K562 (cell line): ENCODE results near the gene SLC38A10. TPM values are rescaled to one million over a fixed set of nuclear protein-coding genes. Genes with fewer than 3 reads are reported as not detected.

Experiments used
- ARHGAP35 ChIP-seq: fragments of 450-650 bp; IDR thresholded peaks from 2 replicates; pipeline ENCODE4 v1.6.1; 2018; ENCODE audit not compliant: partially characterized antibody
- ARID3A ChIP-seq: IDR thresholded peaks from 2 replicates; pipeline ENCODE4 v1.6.1; 2012; ENCODE audit warnings: low read depth, low read length, improper control_type of control experiment, borderline replicate concordance
- ASH1L ChIP-seq: fragments of 450-650 bp; IDR thresholded peaks from 2 replicates; pipeline ENCODE4 v1.6.1; 2018; ENCODE audit warnings: borderline replicate concordance, mild to moderate bottlenecking, low read depth; ENCODE audit not compliant: partially characterized antibody
- ATF7 ChIP-seq: fragments of 450-650 bp; IDR thresholded peaks from 2 replicates; pipeline ENCODE4 v1.7.1; 2014; ENCODE audit warnings: mild to moderate bottlenecking, moderate library complexity
- CBFB ChIP-seq: sonication (generic); formaldehyde crosslinking; IDR thresholded peaks from 2 replicates; pipeline ENCODE4 v1.4.0; 2020; ENCODE audit warnings: mild to moderate bottlenecking, missing genetic modification reagents
- CLOCK ChIP-seq: fragments of 250-450 bp; sonication (Bioruptor Pico); IDR thresholded peaks from 2 replicates; pipeline ENCODE4 v1.4.0; 2020; ENCODE audit warnings: mild to moderate bottlenecking, moderate library complexity, borderline replicate concordance
- CTBP1 ChIP-seq: fragments of 450-650 bp; IDR thresholded peaks from 2 replicates; pipeline ENCODE4 v1.6.1; 2016; ENCODE audit warnings: borderline replicate concordance
- E2F8 ChIP-seq: fragments of 450-650 bp; IDR thresholded peaks from 2 replicates; pipeline ENCODE4 v1.7.1; 2018; ENCODE audit warnings: mild to moderate bottlenecking, low read depth; ENCODE audit not compliant: partially characterized antibody
- FOXA1 ChIP-seq: fragments of 450-650 bp; IDR thresholded peaks from 2 replicates; pipeline ENCODE4 v1.6.1; 2016; ENCODE audit warnings: mild to moderate bottlenecking, borderline replicate concordance
- HMGN3 ChIP-seq: IDR thresholded peaks from 2 replicates; pipeline ENCODE4 v1.6.1; 2011; ENCODE audit warnings: borderline replicate concordance, low read depth, mild to moderate bottlenecking, mixed read lengths, low read length; ENCODE audit not compliant: insufficient read length; ENCODE audit errors: extremely low read depth
- KDM2B ChIP-seq: fragments of 250-450 bp; sonication (Bioruptor Pico); IDR thresholded peaks from 2 replicates; pipeline ENCODE4 v1.8.0; 2021; ENCODE audit warnings: mild to moderate bottlenecking, moderate library complexity
- NFXL1 ChIP-seq: fragments of 450-650 bp; formaldehyde crosslinking; IDR thresholded peaks from 2 replicates; pipeline ENCODE4 v1.4.0; 2021; ENCODE audit warnings: mild to moderate bottlenecking
- NUFIP1 ChIP-seq: fragments of 450-650 bp; IDR thresholded peaks from 2 replicates; pipeline ENCODE4 v1.6.1; 2018; ENCODE audit not compliant: partially characterized antibody
- POLR2H ChIP-seq: IDR thresholded peaks from 2 replicates; pipeline ENCODE4 v1.6.1; 2016; ENCODE audit warnings: missing genetic modification characterization, low read depth, mild to moderate bottlenecking, control low read depth, missing compliant biosample characterization, moderate library complexity
- TBL1XR1 ChIP-seq, 2 experiments: IDR thresholded peaks; 2 replicates each; pipeline ENCODE4 v1.6.1; 2012; ENCODE audit warnings: improper control_type of control experiment in 2 of 2, low read length in 2 of 2, mild to moderate bottlenecking in 1 of 2
- WHSC1 ChIP-seq: IDR thresholded peaks from one replicate; pipeline ENCODE4 v1.6.1; 2012; ENCODE audit warnings: low read length, control low read depth, inconsistent platforms
- ZBTB12 ChIP-seq: fragments of 250-450 bp; sonication (Bioruptor Pico); IDR thresholded peaks from 2 replicates; pipeline ENCODE4 v1.4.0; 2020
- ZNF217 ChIP-seq: sonication (generic); formaldehyde crosslinking; IDR thresholded peaks from 2 replicates; pipeline ENCODE4 v1.8.0; 2022; ENCODE audit warnings: mild to moderate bottlenecking, missing genetic modification reagents
- ZNF274 ChIP-seq: IDR thresholded peaks from 2 replicates; pipeline ENCODE4 v1.6.1; 2011; ENCODE audit warnings: low read depth, mild to moderate bottlenecking, low read length, moderate library complexity, borderline replicate concordance
- ZNF778 ChIP-seq: fragments of 450-650 bp; formaldehyde crosslinking; IDR thresholded peaks from 2 replicates; pipeline ENCODE4 v1.4.0; 2020; ENCODE audit warnings: mild to moderate bottlenecking, moderate library complexity
- polyA plus RNA-seq, 8 experiments: library from polyadenylated mRNA; depleted of rRNA in 4 of 8; stranded (reverse) in 5 of 8; unstranded in 3 of 8; fragments of >200 nt; fragmentation: Nextera tagmentation in 2 of 8; fragmentation: Illumina TruSeq in 1 of 8; extraction: Ambion mirVana in 2 of 8; extraction: Trizol in 1 of 8; gene quantifications; 2 replicates each; pipeline versions ENCODE4 v1.2.1 to v1.2.3, GENCODE V29; 2011 to 2014; ENCODE audit warnings: inconsistent platforms in 1 of 8, missing spikeins in 1 of 8
- total RNA-seq, 7 experiments: library from RNA; depleted of rRNA in 6 of 7; stranded (reverse); fragments of >200 nt in 6 of 7; fragmentation: Illumina TruSeq in 2 of 7; extraction: Trizol in 2 of 7; gene quantifications; 2 replicates each; pipeline versions ENCODE4 v1.2.1 to v1.2.3, GENCODE V29; 2011 to 2021; ENCODE audit warnings: low replicate concordance in 1 of 7

The SLC38A10 gene
- total and polyA plus RNA-seq, 9 of the 15 experiments (the other 6 are each of a cell fraction or from before 2014, with no cell fraction given) = 0.45 to 54.2 (median 13.8) TPM

GRCh38 chr17:81295031-81295675, at the start of gene SLC38A10 (continued):
- no peak for TF ChIP-seq ARID3A
- no peak for TF ChIP-seq ARHGAP35
- no peak for TF ChIP-seq KDM2B
- TF ChIP-seq ZNF217 (CRISPR knock-in tag) = no peak
- peak; percentile 33; the same call in 1 of the 2 replicates for TF ChIP-seq ATF7
- peak; percentile 8 for TF ChIP-seq NUFIP1
- peak; percentile 62; the same call in 1 of the 2 replicates for TF ChIP-seq ZBTB12 (CRISPR knock-in tag)
- peak; percentile 43; the same call in 1 of the 2 replicates for TF ChIP-seq CTBP1
- no peak for TF ChIP-seq ZNF778 (CRISPR knock-in tag)
- TF ChIP-seq POLR2H (tag) = peak; percentile 81
- TF ChIP-seq E2F8 = peak; percentile 91
- TF ChIP-seq NFXL1 (CRISPR knock-in tag) = no peak
- 0 out of 2 replicates have a peak, but pooled peaks have one; percentile 11 for TF ChIP-seq CBFB (CRISPR knock-in tag)
- TF ChIP-seq ASH1L = peak; percentile 32
- TF ChIP-seq HMGN3 = peak; percentile 78
- TF ChIP-seq ZNF274 = no peak
- no peak for TF ChIP-seq CLOCK (CRISPR knock-in tag)
- TF ChIP-seq WHSC1 = no peak
- no peak for TF ChIP-seq FOXA1
- no peak for TF ChIP-seq TBL1XR1 (IDR thresholded peaks at IDR 0.05; ENCODE audit: low read length in 2 of 2)
